G401 (cell line): ENCODE results near the gene FAM76B. TPM values are rescaled to one million over a fixed set of nuclear protein-coding genes. Genes with fewer than 3 reads are reported as not detected.

Experiments used
- DNase-seq: peaks from one replicate; pipeline ENCODE4 v3.0.0-alpha.2; 2015; ENCODE audit warnings: low spot score
- in situ Hi-C: cut with HindIII; loops from 2 replicates; pipeline ENCODE4 v1.10.0; 2016; ENCODE audit warnings: low sequenced_read_pairs, mixed read lengths
- total RNA-seq: library from RNA; depleted of rRNA; stranded (reverse); fragments of >200 nt; shearing (Covaris generic); gene quantifications from 2 replicates; pipeline ENCODE4 v1.2.3, GENCODE V29; 2014; rRNA removed

The FAM76B gene
- total RNA-seq, 1 experiment from 2014 or later = 13.1 TPM

- DNase-seq = no peak
- in situ Hi-C loops = no loop called here
Measured at GRCh38 chr11:95739108-95739938, 50.3 kb downstream of the FAM76B start.

- DNase-seq = no peak
- in situ Hi-C loops = no loop called here
Measured at GRCh38 chr11:95736809-95737208, 52.8 kb downstream of the FAM76B start.

- DNase-seq = no peak
Measured at GRCh38 chr11:95736355-95736754, 53.2 kb downstream of the FAM76B start.

GRCh38 chr11:95734009-95734572 is 55.5 kb downstream of the FAM76B start:
- in situ Hi-C loops = no loop called here

More at GRCh38 chr11:95736355-95736754, 53.2 kb downstream of the FAM76B start:
- in situ Hi-C loops = no loop called here

GRCh38 chr11:95732930-95733602 is 56.5 kb downstream of the FAM76B start:
- DNase-seq = no peak
- in situ Hi-C loops = no loop called here

More at GRCh38 chr11:95734009-95734572, 55.5 kb downstream of the FAM76B start:
- DNase-seq = no peak

- DNase-seq = no peak
- in situ Hi-C loops = no loop called here
Measured at GRCh38 chr11:95729462-95729861, 60.1 kb downstream of the FAM76B start.

GRCh38 chr11:95728790-95729189 is 60.8 kb downstream of the FAM76B start:
- in situ Hi-C loops = no loop called here
- no peak for DNase-seq

- no peak for DNase-seq
- in situ Hi-C loops = no loop called here
Measured at GRCh38 chr11:95728094-95728493, 61.5 kb downstream of the FAM76B start.

- in situ Hi-C loops = no loop called here
- DNase-seq = peak; percentile 93
Measured at GRCh38 chr11:95727620-95728019, 62.0 kb downstream of the FAM76B start.

- in situ Hi-C loops = no loop called here
- no peak for DNase-seq
Measured at GRCh38 chr11:95727111-95727510, 62.5 kb downstream of the FAM76B start.

GRCh38 chr11:95725196-95725595 is 64.4 kb downstream of the FAM76B start:
- in situ Hi-C loops = no loop called here
- DNase-seq = no peak

- in situ Hi-C loops = no loop called here
- DNase-seq = no peak
Measured at GRCh38 chr11:95723361-95723942, 66.1 kb downstream of the FAM76B start.

GRCh38 chr11:95720195-95720594 is 69.4 kb downstream of the FAM76B start:
- in situ Hi-C loops = no loop called here
- DNase-seq = no peak

Other genes starting within 250 kb of the FAM76B start
- gene CEP57, start 716 bp upstream of the FAM76B start, total RNA-seq = 62.0 and 62.8 TPM in 2 replicates
- gene MTMR2, start 134.3 kb upstream of the FAM76B start, total RNA-seq = 18.8 and 23.5 TPM in 2 replicates